OCI-LY1 (cell line): ENCODE data around the gene PTPN11.

ENCODE experiments used
- EZH2 ChIP-seq: fragments of 200-600 bp; sonication (generic), shearing (Covaris generic); IDR thresholded peaks from 2 replicates; pipeline ENCODE4 v1.8.0; 2017; ENCODE audit warnings: borderline replicate concordance, mixed run types, mild to moderate bottlenecking, antibody characterized with exemption, low read length, moderate library complexity, mixed read lengths
- TF ChIP-seq, protein P1 (sequence below): fragments of 200-600 bp; sonication (generic), shearing (Covaris generic); IDR thresholded peaks from 2 replicates; pipeline ENCODE4 v1.5.1; 2017; ENCODE audit warnings: mild to moderate bottlenecking, antibody characterized with exemption, low read length, moderate library complexity, mixed read lengths

DNA sequence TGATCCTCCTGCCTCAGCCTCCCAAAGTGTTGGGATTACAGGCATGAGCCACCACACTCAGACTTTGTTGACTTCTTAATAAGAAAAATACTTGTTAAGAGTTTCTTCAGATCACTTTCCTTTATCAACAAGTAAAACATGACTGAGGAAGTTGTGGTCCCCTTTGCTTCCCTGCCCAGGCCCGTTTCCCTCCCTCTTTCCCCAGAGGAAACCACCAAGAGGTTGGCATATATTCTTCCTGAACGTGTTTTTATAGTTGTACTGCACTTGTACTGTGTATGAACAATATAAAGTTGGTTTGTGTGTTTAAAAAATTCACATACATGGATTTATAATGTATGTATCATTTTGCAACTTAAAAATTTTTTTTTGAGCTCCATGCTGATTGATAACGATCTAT, 28.4 kb downstream of the PTPN11 start:
- TF ChIP-seq, protein P1, sequence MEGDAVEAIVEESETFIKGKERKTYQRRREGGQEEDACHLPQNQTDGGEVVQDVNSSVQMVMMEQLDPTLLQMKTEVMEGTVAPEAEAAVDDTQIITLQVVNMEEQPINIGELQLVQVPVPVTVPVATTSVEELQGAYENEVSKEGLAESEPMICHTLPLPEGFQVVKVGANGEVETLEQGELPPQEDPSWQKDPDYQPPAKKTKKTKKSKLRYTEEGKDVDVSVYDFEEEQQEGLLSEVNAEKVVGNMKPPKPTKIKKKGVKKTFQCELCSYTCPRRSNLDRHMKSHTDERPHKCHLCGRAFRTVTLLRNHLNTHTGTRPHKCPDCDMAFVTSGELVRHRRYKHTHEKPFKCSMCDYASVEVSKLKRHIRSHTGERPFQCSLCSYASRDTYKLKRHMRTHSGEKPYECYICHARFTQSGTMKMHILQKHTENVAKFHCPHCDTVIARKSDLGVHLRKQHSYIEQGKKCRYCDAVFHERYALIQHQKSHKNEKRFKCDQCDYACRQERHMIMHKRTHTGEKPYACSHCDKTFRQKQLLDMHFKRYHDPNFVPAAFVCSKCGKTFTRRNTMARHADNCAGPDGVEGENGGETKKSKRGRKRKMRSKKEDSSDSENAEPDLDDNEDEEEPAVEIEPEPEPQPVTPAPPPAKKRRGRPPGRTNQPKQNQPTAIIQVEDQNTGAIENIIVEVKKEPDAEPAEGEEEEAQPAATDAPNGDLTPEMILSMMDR: no peak
- TF ChIP-seq EZH2: no peak
